Gastroesophageal sphincter (tissue), 4 donors: ENCODE measurements around the gene MUC5AC. TPM values are rescaled to one million over a fixed set of nuclear protein-coding genes. Genes with fewer than 3 reads are reported as not detected.

Experiments
- ATAC-seq: fragments of 150-250 bp; one replicate; pipeline ENCODE4 v1.9.1; 2016; ENCODE audit warnings: mild to moderate bottlenecking, moderate library complexity
- H3K27ac ChIP-seq, 4 donors: fragments of 200-600 bp; sonication (generic) in 3 of 4; 1 replicate in 3 of 4; 2 replicates in 1 of 4; pipeline ENCODE4 v1.5.1; 2016 to 2019
- H3K27me3 ChIP-seq: fragments of 200-600 bp; sonication (generic); one replicate; pipeline ENCODE4 v1.5.1; 2019
- H3K36me3 ChIP-seq, 2 donors: fragments of 200-600 bp; sonication (generic); one replicate each; pipeline ENCODE4 v1.5.1; 2019; ENCODE audit warnings: control low read depth in 1 of 2
- H3K4me1 ChIP-seq, 3 donors: fragments of 200-600 bp; sonication (generic); 1 replicate in 2 of 3; 2 replicates in 1 of 3; pipeline ENCODE4 v1.5.1; 2016 to 2019; ENCODE audit warnings: control low read depth in 2 of 3
- H3K4me3 ChIP-seq, 2 donors: fragments of 200-600 bp; sonication (generic); one replicate each; pipeline ENCODE4 v1.5.1; 2019; ENCODE audit warnings: mild to moderate bottlenecking in 1 of 2, moderate library complexity in 1 of 2
- H3K9me3 ChIP-seq, 3 donors: fragments of 200-600 bp; sonication (generic); one replicate each; pipeline ENCODE4 v1.5.1; 2017 to 2019; ENCODE audit warnings: control low read depth in 2 of 3
- CTCF ChIP-seq, 4 experiments: fragments of 200-600 bp in 2 of 4; fragments of 450-650 bp in 2 of 4; sonication (generic) in 1 of 4; IDR thresholded peaks; one replicate each; pipeline ENCODE4 v1.5.1; 2017 to 2019; ENCODE audit warnings: antibody characterized with exemption in 4 of 4, mild to moderate bottlenecking in 2 of 4, moderate library complexity in 2 of 4
- EP300 ChIP-seq: sonication (generic); formaldehyde crosslinking; IDR thresholded peaks from one replicate; pipeline ENCODE4 v1.6.1; 2017; ENCODE audit warnings: antibody characterized with exemption, mild to moderate bottlenecking
- POLR2A ChIP-seq, 2 donors: fragments of 450-650 bp; IDR thresholded peaks; one replicate each; pipeline ENCODE4 v1.6.1; 2017; ENCODE audit warnings: antibody characterized with exemption in 2 of 2, mild to moderate bottlenecking in 2 of 2, moderate library complexity in 1 of 2
- POLR2AphosphoS5 ChIP-seq: sonication (generic); formaldehyde crosslinking; IDR thresholded peaks from one replicate; pipeline ENCODE4 v1.6.1; 2017; ENCODE audit warnings: antibody characterized with exemption
- WGBS, 2 donors: methylation state at CpG; one replicate each; pipeline ENCODE4 v1.1.5; 2018; ENCODE audit warnings: low coverage in 1 of 2; 5-methylcytosine and 5-hydroxymethylcytosine counted together
- total RNA-seq, 4 donors: library from RNA; depleted of rRNA; stranded (reverse); fragments of >200 nt; gene quantifications; one replicate each; pipeline ENCODE4 v1.1.0, GENCODE V29; 2016

Gene MUC5AC
- total RNA-seq, 4 donors from 2014 or later: 0.02 to 0.31 TPM; not detected in 2

- peaks cover 14% of the 10 kb centered on the region for H3K27me3 ChIP-seq
- no peak overlapping the region for H3K4me3 ChIP-seq
- H3K36me3 ChIP-seq: no peaks in the 10 kb centered on the region
- H3K4me1 ChIP-seq: no peaks in the 10 kb centered on the region
- H3K9me3 ChIP-seq: no peaks in the 10 kb centered on the region
- 80% methylated on average over 2 of the region's 37 CpGs; no CpG with 5 or more reads in 1 of the 2 donors for WGBS, 2 donors
- TF ChIP-seq POLR2AphosphoS5: no peak
- TF ChIP-seq POLR2A (IDR thresholded peaks at IDR 0.05): no peak
- TF ChIP-seq EP300: no peak
- no peak for TF ChIP-seq CTCF (IDR thresholded peaks at IDR 0.05)
- no peak overlapping the region for H3K27ac ChIP-seq
- ATAC-seq: no peak
Observed at GRCh38 chr11:1236316-1237127, 78.8 kb downstream of the MUC5AC start.

- TF ChIP-seq EP300 (no peak), POLR2AphosphoS5 (no peak), CTCF (IDR thresholded peaks at IDR 0.05) (no peak), POLR2A (IDR thresholded peaks at IDR 0.05) (no peak)
- Histone ChIP-seq H3K9me3 (no peaks in the 10 kb centered on the region), H3K27me3 (peaks cover 8% of the 10 kb centered on the region), H3K4me1 (no peaks in the 10 kb centered on the region), H3K27ac (no peak overlapping the region), H3K4me3 (no peak overlapping the region), H3K36me3 (no peaks in the 10 kb centered on the region)
- 60% methylated on average over 1 of the region's 13 CpGs; no CpG with 5 or more reads in 1 of the 2 donors for WGBS, 2 donors
- no peak for ATAC-seq
Observed at GRCh38 chr11:1237128-1237580, 79.4 kb downstream of the MUC5AC start.

- peaks cover under 1% of the 10 kb centered on the region for H3K27me3 ChIP-seq
- TF ChIP-seq POLR2A (IDR thresholded peaks at IDR 0.05) (no peak), POLR2AphosphoS5 (no peak), EP300 (no peak), CTCF (IDR thresholded peaks at IDR 0.05) (no peak)
- 71% methylated on average over 3 of the region's 10 CpGs; no CpG with 5 or more reads in 1 of the 2 donors for WGBS, 2 donors
- H3K9me3 ChIP-seq: no peaks in the 10 kb centered on the region
- H3K27ac ChIP-seq: no peak overlapping the region
- no peak for ATAC-seq
- H3K4me3 ChIP-seq: no peak overlapping the region
- no peaks in the 10 kb centered on the region for H3K4me1 ChIP-seq
- no peaks in the 10 kb centered on the region for H3K36me3 ChIP-seq
Observed at GRCh38 chr11:1237851-1238250, 80.1 kb downstream of the MUC5AC start.

GRCh38 chr11:1238767-1239595 lies 81.2 kb downstream of the MUC5AC start:
- no CpG with 5 or more reads among the region's 34 CpGs for WGBS, 2 donors
- Histone ChIP-seq H3K4me1 (no peaks in the 10 kb centered on the region), H3K36me3 (no peaks in the 10 kb centered on the region), H3K27ac (no peak overlapping the region), H3K9me3 (no peaks in the 10 kb centered on the region), H3K4me3 (no peak overlapping the region), H3K27me3 (no peaks in the 10 kb centered on the region)
- TF ChIP-seq POLR2A (IDR thresholded peaks at IDR 0.05): no peak
- ATAC-seq: no peak

GRCh38 chr11:1239596-1240205 lies 81.9 kb downstream of the MUC5AC start:
- no peaks in the 10 kb centered on the region for H3K9me3 ChIP-seq
- H3K27ac ChIP-seq: no peak overlapping the region
- no peak for ATAC-seq
- H3K36me3 ChIP-seq: no peaks in the 10 kb centered on the region
- TF ChIP-seq POLR2AphosphoS5 (no peak), POLR2A (IDR thresholded peaks at IDR 0.05) (no peak), EP300 (no peak), CTCF (IDR thresholded peaks at IDR 0.05) (no peak)
- no peaks in the 10 kb centered on the region for H3K27me3 ChIP-seq
- no peaks in the 10 kb centered on the region for H3K4me1 ChIP-seq
- WGBS, 2 donors: 80% methylated on average over 1 of the region's 23 CpGs; no CpG with 5 or more reads in 1 of the 2 donors
- no peak overlapping the region for H3K4me3 ChIP-seq
